IPS DF 6.9 (cell line): Measurements from ENCODE around the gene DYNC1I1.

Experiments
- DNase-seq: peaks from one replicate; pipeline ENCODE4 v3.0.0-alpha.2; 2013; ENCODE audit warnings: low read depth, low spot score
- H3K27ac ChIP-seq: one replicate; pipeline ENCODE4 v1.5.1; 2013; ENCODE audit warnings: low read length, control low read depth
- H3K27me3 ChIP-seq: 2 replicates; pipeline ENCODE4 v1.6.1; 2013; ENCODE audit warnings: mild to moderate bottlenecking, low read length; ENCODE audit not compliant: control insufficient read depth, insufficient read depth
- H3K36me3 ChIP-seq: 2 replicates; pipeline ENCODE4 v1.6.1; 2013; ENCODE audit warnings: low read length; ENCODE audit not compliant: control insufficient read depth, insufficient read depth
- H3K4me1 ChIP-seq: 2 replicates; pipeline ENCODE4 v1.6.1; 2013; ENCODE audit warnings: low read length; ENCODE audit not compliant: control insufficient read depth, insufficient read depth
- H3K4me3 ChIP-seq: 2 replicates; pipeline ENCODE4 v1.5.1; 2013; ENCODE audit warnings: mild to moderate bottlenecking, low read length
- H3K9me3 ChIP-seq: 2 replicates; pipeline ENCODE4 v1.6.1; 2013; ENCODE audit warnings: low read length, inconsistent platforms; ENCODE audit not compliant: control insufficient read depth, insufficient read depth
- WGBS: extraction: QIAGEN DNeasy Blood & Tissue Kit; methylation state at CpG from one replicate; pipeline ENCODE4 v1.1.7; 2013; ENCODE audit warnings: mixed read lengths, missing lambda C conversion rate; ENCODE audit not compliant: insufficient read length, insufficient coverage; 5-methylcytosine and 5-hydroxymethylcytosine counted together

DYNC1I1 gene

GRCh38 chr7:95811846-95812445, 39.6 kb downstream of the DYNC1I1 start:
- Histone ChIP-seq H3K4me1 (no peaks in the 10 kb centered on the region), H3K9me3 (no peaks in the 10 kb centered on the region), H3K36me3 (no peaks in the 10 kb centered on the region), H3K4me3 (no peak overlapping the region), H3K27me3 (no peaks in the 10 kb centered on the region), H3K27ac (no peak overlapping the region)
- WGBS, result no CpG with 5 or more reads among the region's 5 CpGs
- no peak for DNase-seq

GRCh38 chr7:95814721-95815120, 42.4 kb downstream of the DYNC1I1 start:
- Histone ChIP-seq H3K36me3 (no peaks in the 10 kb centered on the region), H3K4me3 (no peak overlapping the region), H3K27ac (no peak overlapping the region), H3K27me3 (no peaks in the 10 kb centered on the region), H3K4me1 (no peaks in the 10 kb centered on the region), H3K9me3 (no peaks in the 10 kb centered on the region)
- no CpG with 5 or more reads among the region's 3 CpGs for WGBS
- DNase-seq, result no peak

- Histone ChIP-seq H3K4me1 (no peaks in the 10 kb centered on the region), H3K27me3 (no peaks in the 10 kb centered on the region), H3K27ac (no peak overlapping the region), H3K4me3 (no peak overlapping the region), H3K9me3 (no peaks in the 10 kb centered on the region), H3K36me3 (no peaks in the 10 kb centered on the region)
- DNase-seq, result no peak
- no CpG with 5 or more reads among the region's 6 CpGs for WGBS
These were observed 45.7 kb downstream of the DYNC1I1 start for GRCh38 chr7:95817866-95818640.

- Histone ChIP-seq H3K4me1 (0 out of 2 replicates have a peak, but pooled peaks cover 1% of the 10 kb centered on the region), H3K27me3 (no peaks in the 10 kb centered on the region), H3K4me3 (no peak overlapping the region), H3K36me3 (no peaks in the 10 kb centered on the region), H3K9me3 (no peaks in the 10 kb centered on the region), H3K27ac (no peak overlapping the region)
- no peak for DNase-seq
- WGBS, result no CpG with 5 or more reads among the region's 7 CpGs
These were observed 48.4 kb downstream of the DYNC1I1 start for GRCh38 chr7:95820778-95821177.

- WGBS, result no CpG with 5 or more reads among the region's 3 CpGs
- no peak for DNase-seq
These were observed 50.4 kb downstream of the DYNC1I1 start for GRCh38 chr7:95822717-95823116.

GRCh38 chr7:95824616-95825015, 52.3 kb downstream of the DYNC1I1 start:
- Histone ChIP-seq H3K27ac (no peak overlapping the region), H3K9me3 (no peaks in the 10 kb centered on the region), H3K4me1 (peaks cover 5% of the 10 kb centered on the region; the same call in 1 of the 2 replicates), H3K4me3 (no peak overlapping the region), H3K27me3 (no peaks in the 10 kb centered on the region), H3K36me3 (no peaks in the 10 kb centered on the region)
- WGBS, result no CpG with 5 or more reads among the region's 5 CpGs
- no peak for DNase-seq

More at GRCh38 chr7:95822717-95823116, 50.4 kb downstream of the DYNC1I1 start:
- Histone ChIP-seq H3K9me3 (no peaks in the 10 kb centered on the region), H3K4me3 (no peak overlapping the region), H3K4me1 (peaks cover 3% of the 10 kb centered on the region; the same call in 1 of the 2 replicates), H3K27me3 (no peaks in the 10 kb centered on the region), H3K27ac (no peak overlapping the region), H3K36me3 (no peaks in the 10 kb centered on the region)

- Histone ChIP-seq H3K27ac (no peak overlapping the region), H3K4me3 (no peak overlapping the region), H3K36me3 (no peaks in the 10 kb centered on the region), H3K27me3 (no peaks in the 10 kb centered on the region), H3K9me3 (no peaks in the 10 kb centered on the region), H3K4me1 (peaks cover 5% of the 10 kb centered on the region; the same call in 1 of the 2 replicates)
- no peak for DNase-seq
- WGBS, result no CpG with 5 or more reads among the region's 4 CpGs
These were observed 56.8 kb downstream of the DYNC1I1 start for GRCh38 chr7:95828824-95829790.

- WGBS, result no CpG with 5 or more reads among the region's 4 CpGs
- Histone ChIP-seq H3K27me3 (no peaks in the 10 kb centered on the region), H3K9me3 (no peaks in the 10 kb centered on the region), H3K4me3 (no peak overlapping the region), H3K36me3 (no peaks in the 10 kb centered on the region), H3K27ac (no peak overlapping the region), H3K4me1 (no peaks in the 10 kb centered on the region)
- no peak for DNase-seq
These were observed 68.9 kb downstream of the DYNC1I1 start for GRCh38 chr7:95840953-95841950.

GRCh38 chr7:95843286-95843685, 70.9 kb downstream of the DYNC1I1 start:
- Histone ChIP-seq H3K27ac (no peak overlapping the region), H3K27me3 (no peaks in the 10 kb centered on the region), H3K4me3 (no peak overlapping the region), H3K4me1 (no peaks in the 10 kb centered on the region), H3K9me3 (no peaks in the 10 kb centered on the region), H3K36me3 (no peaks in the 10 kb centered on the region)
- DNase-seq, result no peak
- no CpG with 5 or more reads among the region's 2 CpGs for WGBS
